Measurements from ENCODE around the gene ADCY3.

ADCY3 gene

DNA sequence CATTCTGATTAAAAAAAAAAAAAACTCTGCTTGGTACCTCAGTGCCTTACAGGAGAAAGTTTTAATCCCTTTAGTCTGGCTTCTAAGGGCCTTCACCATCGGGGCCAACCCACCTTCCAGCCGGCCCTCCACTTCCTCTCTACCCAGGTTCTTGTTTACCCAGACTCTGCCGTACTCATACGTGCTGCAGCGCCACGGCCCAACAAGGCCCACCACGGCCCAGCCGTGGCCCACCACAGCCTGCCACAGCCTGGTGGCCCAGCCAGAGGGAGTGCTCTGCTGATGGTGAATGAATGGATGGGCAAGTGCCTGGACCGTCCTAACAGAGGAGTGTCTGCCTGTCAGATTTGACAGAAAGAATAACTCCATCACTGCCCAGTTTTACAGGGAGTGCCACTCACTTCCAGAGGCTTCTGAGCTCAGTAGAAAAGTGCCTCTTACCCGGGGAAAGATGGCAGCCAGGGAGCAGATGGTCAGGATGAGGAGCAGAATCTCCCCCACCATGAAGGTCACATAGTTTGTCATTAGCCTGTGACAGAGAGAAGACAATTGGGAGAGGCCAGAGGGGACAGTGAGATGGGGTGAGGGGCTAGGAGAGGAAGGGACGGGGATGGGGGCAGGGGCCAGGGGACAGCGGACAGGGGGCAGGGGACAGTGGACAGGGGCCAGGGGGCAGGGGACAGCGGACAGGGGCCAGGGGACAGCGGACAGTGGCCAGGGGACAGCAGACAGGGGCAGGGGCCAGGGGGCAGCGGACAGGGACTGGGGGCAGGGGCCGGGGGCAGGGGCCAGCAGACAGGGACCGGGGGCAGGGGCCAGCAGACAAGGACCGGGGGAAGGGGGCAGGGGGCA lies 88.6 kb downstream of the ADCY3 start:
- TF ChIP-seq, protein P1, sequence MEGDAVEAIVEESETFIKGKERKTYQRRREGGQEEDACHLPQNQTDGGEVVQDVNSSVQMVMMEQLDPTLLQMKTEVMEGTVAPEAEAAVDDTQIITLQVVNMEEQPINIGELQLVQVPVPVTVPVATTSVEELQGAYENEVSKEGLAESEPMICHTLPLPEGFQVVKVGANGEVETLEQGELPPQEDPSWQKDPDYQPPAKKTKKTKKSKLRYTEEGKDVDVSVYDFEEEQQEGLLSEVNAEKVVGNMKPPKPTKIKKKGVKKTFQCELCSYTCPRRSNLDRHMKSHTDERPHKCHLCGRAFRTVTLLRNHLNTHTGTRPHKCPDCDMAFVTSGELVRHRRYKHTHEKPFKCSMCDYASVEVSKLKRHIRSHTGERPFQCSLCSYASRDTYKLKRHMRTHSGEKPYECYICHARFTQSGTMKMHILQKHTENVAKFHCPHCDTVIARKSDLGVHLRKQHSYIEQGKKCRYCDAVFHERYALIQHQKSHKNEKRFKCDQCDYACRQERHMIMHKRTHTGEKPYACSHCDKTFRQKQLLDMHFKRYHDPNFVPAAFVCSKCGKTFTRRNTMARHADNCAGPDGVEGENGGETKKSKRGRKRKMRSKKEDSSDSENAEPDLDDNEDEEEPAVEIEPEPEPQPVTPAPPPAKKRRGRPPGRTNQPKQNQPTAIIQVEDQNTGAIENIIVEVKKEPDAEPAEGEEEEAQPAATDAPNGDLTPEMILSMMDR (IDR thresholded peaks at IDR 0.05; ENCODE audit: insufficient read depth, low read length, missing control alignments) = no peak
- H3K4me3 ChIP-seq (ENCODE audit: low read depth, low read length) = no peak overlapping the region
- POLR2A ChIA-PET = no interaction called here
- no peak for DNase-seq (ENCODE audit: low read depth, low spot score)
- CTCF ChIA-PET = interaction anchor here (1.4 to 16.1 kb wide), 3 partner anchors 218 to 423 kb away, joined by 4 to 296 read pairs (median 11); no protein-coding TSS in a partner anchor

DNA sequence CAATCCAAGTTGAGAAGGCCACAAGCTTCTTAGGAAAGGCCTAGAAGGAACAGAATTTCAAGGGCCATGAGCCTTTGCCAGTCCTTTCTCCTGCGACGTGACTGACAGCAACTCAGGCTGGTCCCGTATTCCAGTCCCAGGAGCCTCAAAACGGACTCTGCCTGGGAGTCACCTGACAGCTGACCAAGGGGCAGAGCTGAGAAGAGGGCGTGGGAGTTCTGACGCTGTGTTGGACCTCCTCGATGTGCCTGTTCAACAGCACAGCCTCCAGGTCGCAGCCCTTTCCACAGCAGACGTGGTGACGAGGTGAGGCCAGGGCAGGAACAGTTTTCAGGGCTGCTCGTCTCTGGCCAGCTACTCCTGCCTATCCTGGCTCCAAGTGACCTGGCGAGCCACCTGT lies 89.3 kb downstream of the ADCY3 start:
- CTCF ChIA-PET = interaction anchor here (0.7 to 16.1 kb wide), 9 partner anchors 11 to 422 kb away, joined by 3 to 296 read pairs (median 5); partner anchors contain the start of genes CENPO and PTRHD1
- H3K4me3 ChIP-seq (ENCODE audit: low read depth, low read length) = no peak overlapping the region
- TF ChIP-seq, protein P1 (IDR thresholded peaks at IDR 0.05; ENCODE audit: insufficient read depth, low read length, missing control alignments) = no peak
- no peak for DNase-seq (ENCODE audit: low read depth, low spot score)
- POLR2A ChIA-PET = no interaction called here

DNA sequence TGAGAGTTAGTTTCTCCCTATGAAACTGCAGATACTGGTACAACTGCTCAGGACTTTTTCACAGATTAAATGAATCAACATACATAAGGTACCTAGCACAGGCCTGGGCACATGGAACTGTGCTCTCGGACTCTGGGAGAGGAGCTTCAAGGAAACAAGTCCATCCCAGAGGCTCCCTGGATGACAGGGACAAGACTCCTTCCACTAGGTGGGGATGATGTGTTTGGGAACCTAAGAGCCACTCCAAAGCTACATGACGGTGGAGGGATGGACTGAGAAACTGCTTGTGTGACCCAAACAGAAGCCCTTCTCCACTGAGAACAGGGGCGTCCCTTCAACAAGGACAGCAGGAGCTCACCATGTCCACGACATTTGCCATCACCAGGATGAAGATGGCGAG lies 89.7 kb downstream of the ADCY3 start:
- TF ChIP-seq, protein P1 (IDR thresholded peaks at IDR 0.05; ENCODE audit: insufficient read depth, low read length, missing control alignments) = peak; percentile 14
- H3K4me3 ChIP-seq (ENCODE audit: low read depth, low read length) = no peak overlapping the region
- DNase-seq (ENCODE audit: low read depth, low spot score) = no peak
- ChIA-PET POLR2A (no interaction called here), CTCF (interaction anchor here (0.7 to 16.1 kb wide), 9 partner anchors 10 to 421 kb away, joined by 3 to 296 read pairs (median 5); partner anchors contain the start of genes CENPO and PTRHD1)

DNA sequence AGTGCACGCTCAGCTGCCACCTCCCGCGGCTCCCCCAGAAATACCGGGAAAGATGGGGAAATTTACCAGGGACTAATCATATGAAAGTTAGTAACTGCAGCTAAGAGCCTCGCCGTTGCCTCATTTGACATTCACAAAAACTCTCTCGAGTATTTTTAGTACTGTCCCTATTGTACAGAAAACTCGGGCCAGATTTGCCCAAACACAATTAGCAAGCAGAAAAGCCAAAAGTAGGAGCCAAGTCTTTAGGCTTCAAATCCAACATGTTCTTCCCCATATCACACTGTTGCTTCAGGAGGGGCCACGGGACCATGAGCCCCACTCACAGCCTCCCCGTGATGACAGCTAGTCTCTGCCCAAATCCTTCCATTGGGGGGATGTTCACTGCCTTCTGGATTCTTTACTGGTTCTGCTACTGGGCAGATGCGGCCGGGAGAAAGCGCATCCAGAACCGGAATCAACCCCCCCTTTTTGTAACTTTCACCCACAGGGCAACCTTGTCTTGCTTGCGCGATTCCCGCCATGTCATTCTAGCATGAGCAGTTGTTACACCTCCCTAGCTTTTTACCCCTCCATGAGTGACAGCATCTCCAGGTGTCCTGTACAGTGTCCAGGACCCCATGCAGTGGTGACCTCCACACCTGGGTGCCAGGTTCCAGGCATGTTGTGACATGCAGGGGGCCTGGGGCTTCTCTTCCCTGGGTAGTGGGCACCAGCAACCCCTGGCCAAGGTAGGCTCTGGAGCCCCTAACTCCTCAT lies 91.6 kb downstream of the ADCY3 start:
- H3K4me3 ChIP-seq (ENCODE audit: low read depth, low read length) = no peak overlapping the region
- POLR2A ChIA-PET = interaction anchor here (1.0 kb wide), 1 partner anchor 420 kb away, joined by 3 read pairs; no protein-coding TSS in a partner anchor
- DNase-seq (ENCODE audit: low read depth, low spot score) = no peak
- TF ChIP-seq, protein P1 (IDR thresholded peaks at IDR 0.05; ENCODE audit: insufficient read depth, low read length, missing control alignments) = no peak
- CTCF ChIA-PET = interaction anchor here (0.6 to 16.1 kb wide), 32 partner anchors 8 to 745 kb away, joined by 3 to 296 read pairs (median 6); partner anchors contain the start of genes CENPO and PTRHD1

DNA sequence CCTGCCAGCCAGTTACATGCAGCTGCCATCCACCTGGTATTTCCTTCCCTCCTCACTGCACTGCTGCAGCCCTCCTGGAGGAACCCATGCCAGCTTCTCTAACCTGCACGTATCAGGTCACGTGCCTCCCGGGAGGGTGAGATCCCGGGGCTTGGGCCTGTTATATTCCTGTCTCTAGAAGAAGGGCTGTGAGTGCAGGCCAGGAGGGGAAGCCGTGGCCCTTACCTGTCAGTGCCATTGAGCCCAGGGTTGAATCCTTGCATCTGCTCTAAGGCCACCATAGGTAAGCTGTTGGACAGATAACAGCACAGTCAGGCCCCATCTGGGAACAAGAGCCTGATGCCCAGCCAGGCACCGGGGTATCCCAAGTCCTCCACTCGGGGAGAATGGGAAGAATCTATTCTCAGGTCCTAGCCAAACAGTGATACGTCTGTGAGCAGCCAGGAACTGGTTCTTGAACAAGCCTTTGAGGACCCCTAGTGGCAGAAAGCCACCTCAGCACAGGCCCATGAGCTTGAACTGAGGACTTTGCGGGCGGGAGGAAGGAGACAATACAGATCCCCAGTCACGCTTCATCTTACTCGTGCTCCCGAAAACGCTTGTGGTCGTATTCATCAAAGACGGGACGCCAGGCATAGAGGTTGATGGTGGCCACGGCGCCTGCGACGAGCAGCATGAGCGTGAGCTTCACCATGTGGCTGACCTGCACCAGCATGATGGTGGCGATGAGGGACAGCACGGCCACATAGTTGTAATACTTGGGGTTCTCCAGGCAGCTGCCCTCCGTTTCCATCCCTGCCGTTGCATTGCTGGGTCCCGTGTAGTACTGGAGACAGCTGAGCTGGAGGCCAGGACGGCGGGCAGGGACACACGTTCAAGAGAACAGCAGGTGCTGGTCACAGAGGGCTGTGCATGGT lies 92.5 kb downstream of the ADCY3 start:
- peak; percentile 61 for DNase-seq (ENCODE audit: low read depth, low spot score)
- CTCF ChIA-PET = interaction anchor here (0.7 to 16.1 kb wide), 33 partner anchors 9 to 1002 kb away, joined by 3 to 296 read pairs (median 6); partner anchors contain the start of genes CENPO and PTRHD1
- H3K4me3 ChIP-seq (ENCODE audit: low read depth, low read length) = no peak overlapping the region
- TF ChIP-seq, protein P1 (IDR thresholded peaks at IDR 0.05; ENCODE audit: insufficient read depth, low read length, missing control alignments) = peak; percentile 89
- POLR2A ChIA-PET = interaction anchor here (1.0 kb wide), 1 partner anchor 419 kb away, joined by 3 read pairs; no protein-coding TSS in a partner anchor

All from AG04449 (cell line).